Mucosa of descending colon (tissue), 3 donors: ENCODE data around the gene RTRAF. TPM values are rescaled to one million over a fixed set of nuclear protein-coding genes. Genes with fewer than 3 reads are reported as not detected.

ENCODE experiments used
- ATAC-seq: fragments of 200-7000 bp; cut with Tn5 transposase; one replicate; pipeline ENCODE4 v1.9.1; 2020; ENCODE audit warnings: mild to moderate bottlenecking, moderate library complexity
- DNase-seq, 3 donors: peaks; one replicate each; pipeline ENCODE4 v3.0.0-alpha.2; 2020
- H3K36me3 ChIP-seq: fragments of 200-600 bp; one replicate; pipeline ENCODE4 v1.8.0; 2021; ENCODE audit warnings: low read depth, mild to moderate bottlenecking
- H3K4me1 ChIP-seq: fragments of 200-600 bp; one replicate; pipeline ENCODE4 v1.8.0; 2021; ENCODE audit warnings: low read depth, mild to moderate bottlenecking
- H3K4me3 ChIP-seq: fragments of 200-600 bp; one replicate; pipeline ENCODE4 v1.8.0; 2021; ENCODE audit warnings: mild to moderate bottlenecking
- H3K9me3 ChIP-seq: fragments of 200-600 bp; one replicate; pipeline ENCODE4 v1.8.0; 2021; ENCODE audit warnings: mild to moderate bottlenecking
- CTCF ChIP-seq: fragments of 200-600 bp; IDR thresholded peaks from one replicate; pipeline ENCODE4 v1.8.0; 2022; ENCODE audit warnings: antibody characterized with exemption, mild to moderate bottlenecking
- intact Hi-C, 2 donors: fragments of 100-400 bp; cut with DNase I in 1 of 2; cut with micrococcal nuclease in 1 of 2; formaldehyde crosslinking; loops; one replicate each; pipeline versions ENCODE4 v1.11.0 to v1.11.1; 2022; cut with DNase I, micrococcal nuclease
- total RNA-seq, 3 donors: library from RNA; stranded (reverse); fragmentation: NEBNext Ultra II Directional in 2 of 3; extraction: Animal tissue kit (Norgen Biotek cat#: 25700) in 2 of 3; gene quantifications; one replicate each; pipeline versions ENCODE4 v1.2.1 to v1.2.4, GENCODE V29; 2021 to 2023
- donor health status: DM: no; HTN: no; CAD: no; lungs with moderate emphysema.
- donor health status: DM: no; HTN: no; CAD: no.
- donor health status: DM: no; HTN: yes; CAD: no.

Gene RTRAF
- total RNA-seq, 3 donors from 2014 or later = 108 to 140 (median 131) TPM

GRCh38 chr14:52013984-52014600 lies 24.7 kb downstream of the RTRAF start:
- Histone ChIP-seq H3K4me1 (peaks cover 7% of the 10 kb centered on the region), H3K9me3 (no peaks in the 10 kb centered on the region), H3K4me3 (no peak overlapping the region), H3K36me3 (no peaks in the 10 kb centered on the region)
- intact Hi-C loops = no loop called here
- DNase-seq (no peak), ATAC-seq (peak; percentile 5)
- no peak for TF ChIP-seq CTCF

GRCh38 chr14:52014601-52015267 lies 25.4 kb downstream of the RTRAF start:
- TF ChIP-seq CTCF = no peak
- ATAC-seq (no peak), DNase-seq (no peak)

GRCh38 chr14:52015411-52016030 lies 26.2 kb downstream of the RTRAF start:
- DNase-seq (peak in 1 of 3 donors; percentile 49), ATAC-seq (peak; percentile 33)
- no peak for TF ChIP-seq CTCF
- H3K36me3 ChIP-seq = no peaks in the 10 kb centered on the region
- H3K9me3 ChIP-seq = no peaks in the 10 kb centered on the region
- intact Hi-C loops = no loop called here
- peaks cover 14% of the 10 kb centered on the region for H3K4me1 ChIP-seq
- H3K4me3 ChIP-seq = no peak overlapping the region

More at GRCh38 chr14:52014601-52015267, 25.4 kb downstream of the RTRAF start:
- no peak overlapping the region for H3K4me3 ChIP-seq
- H3K9me3 ChIP-seq = no peaks in the 10 kb centered on the region
- intact Hi-C loops = no loop called here
- H3K4me1 ChIP-seq = peaks cover 12% of the 10 kb centered on the region
- H3K36me3 ChIP-seq = no peaks in the 10 kb centered on the region

GRCh38 chr14:52018252-52018651 lies 28.9 kb downstream of the RTRAF start:
- Histone ChIP-seq H3K4me3 (no peak overlapping the region), H3K9me3 (no peaks in the 10 kb centered on the region), H3K36me3 (no peaks in the 10 kb centered on the region), H3K4me1 (peaks cover 29% of the 10 kb centered on the region)
- intact Hi-C loops = no loop called here
- ATAC-seq (peak; percentile 80), DNase-seq (peak; percentile 53 to 83 (median 58))
- TF ChIP-seq CTCF = no peak

GRCh38 chr14:52018970-52019369 lies 29.6 kb downstream of the RTRAF start:
- Histone ChIP-seq H3K9me3 (no peaks in the 10 kb centered on the region), H3K4me1 (peaks cover 29% of the 10 kb centered on the region), H3K4me3 (no peak overlapping the region), H3K36me3 (no peaks in the 10 kb centered on the region)
- ATAC-seq = no peak
- TF ChIP-seq CTCF = no peak
- DNase-seq = peak in 1 of 3 donors; percentile 49
- intact Hi-C loops = no loop called here
